ENCODE data around the gene PRKCE.

GRCh38 chr2:46066116-46066515 lies 414.6 kb downstream of the PRKCE start:
- no peak for TF ChIP-seq CTCF (conservative IDR thresholded peaks at IDR 0.05 in 1 of 2, IDR thresholded peaks at IDR 0.05 in 1 of 2; ENCODE audit: extremely low read depth in 1 of 2, insufficient read depth in 1 of 2, low read depth in 1 of 2, low read length in 2 of 2)
- TF ChIP-seq EZH2 (IDR thresholded peaks at IDR 0.05; ENCODE audit: borderline replicate concordance, low read length), result no peak

All from mammary epithelial cell (primary cell).